GM21529 (cell line): Measurements from ENCODE around the gene ECSIT.

Experiments
- ATAC-seq: cut with Tn5 transposase; IDR thresholded peaks from one replicate; pipeline ENCODE4 v1.9.1; 2021; ENCODE audit not compliant: unreplicated experiment

Gene ECSIT

DNA sequence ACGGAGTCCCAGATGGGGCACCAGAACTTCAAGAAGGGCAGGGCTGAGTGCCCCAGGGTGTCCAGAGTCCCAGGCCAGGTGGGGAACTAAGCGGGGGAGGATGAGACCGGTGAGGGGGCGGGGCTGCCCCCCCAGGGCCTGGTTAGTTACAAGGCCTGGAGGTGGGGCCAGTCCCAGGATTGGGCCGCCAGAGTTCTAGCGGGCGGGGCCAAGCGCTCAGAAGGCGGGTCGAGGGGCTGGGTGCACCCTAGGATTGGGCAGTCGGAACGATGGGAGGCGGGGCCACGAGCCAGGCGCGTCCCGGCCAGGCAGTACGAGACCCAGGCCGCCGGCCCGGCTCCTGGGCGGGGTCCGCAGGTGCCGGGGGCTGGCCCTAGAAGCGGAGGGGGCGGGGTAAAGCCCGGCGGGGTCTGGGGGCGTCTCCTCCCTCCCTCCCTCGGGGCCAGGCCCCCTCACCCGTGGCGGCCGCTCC, 23.9 kb downstream of the ECSIT start:
- ATAC-seq = peak; percentile 83

DNA sequence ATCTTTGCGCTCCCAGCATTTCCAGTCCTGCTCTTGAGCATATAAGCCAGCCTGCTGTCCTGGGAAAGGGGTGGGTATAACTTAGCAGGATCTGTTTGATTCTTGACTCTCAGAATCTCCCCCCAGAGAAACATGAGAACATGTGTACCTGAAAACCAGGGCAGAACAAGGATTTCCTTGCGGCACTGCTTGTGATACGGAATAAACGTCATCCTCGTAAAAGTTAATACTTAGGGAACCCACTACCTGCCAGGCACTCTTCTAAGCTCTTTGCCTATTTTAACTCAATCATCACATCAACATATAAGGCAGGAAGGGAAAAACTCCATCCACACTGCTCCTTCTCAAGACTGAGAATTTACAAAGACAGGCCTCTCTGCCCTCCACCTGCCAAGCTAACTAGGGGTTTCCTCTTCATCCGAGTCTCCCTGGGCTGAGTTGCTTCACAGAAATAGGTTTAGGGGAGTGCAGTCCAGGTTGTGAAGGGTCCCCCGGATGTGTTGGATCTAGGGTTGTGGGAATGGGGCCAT, 24.4 kb downstream of the ECSIT start:
- ATAC-seq = no peak

DNA sequence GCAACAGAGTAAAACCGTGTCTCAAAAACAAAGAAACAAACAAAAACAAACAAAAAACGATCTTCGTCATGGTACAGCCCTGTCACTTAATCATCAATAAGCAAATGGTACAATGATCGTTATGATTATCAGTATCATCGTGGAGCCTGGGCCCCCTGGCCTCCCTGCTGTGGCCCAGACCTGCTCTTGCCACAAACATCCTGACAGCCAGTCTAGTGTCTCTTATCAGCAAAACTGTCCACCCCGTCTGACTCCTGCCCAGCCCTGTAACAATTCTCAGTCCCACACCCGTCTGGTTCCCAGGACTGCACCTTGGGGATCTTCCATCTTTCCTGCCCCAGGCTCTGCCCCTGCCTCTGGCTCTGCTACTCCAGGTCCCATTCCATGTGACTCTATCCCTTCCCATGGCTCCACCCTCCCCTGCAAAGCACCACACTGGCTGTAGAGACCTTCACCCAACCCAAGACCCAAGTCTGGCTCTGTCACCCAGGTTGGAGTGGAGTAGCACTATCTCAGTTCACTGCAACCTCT, 29.0 kb downstream of the ECSIT start:
- no peak for ATAC-seq

DNA sequence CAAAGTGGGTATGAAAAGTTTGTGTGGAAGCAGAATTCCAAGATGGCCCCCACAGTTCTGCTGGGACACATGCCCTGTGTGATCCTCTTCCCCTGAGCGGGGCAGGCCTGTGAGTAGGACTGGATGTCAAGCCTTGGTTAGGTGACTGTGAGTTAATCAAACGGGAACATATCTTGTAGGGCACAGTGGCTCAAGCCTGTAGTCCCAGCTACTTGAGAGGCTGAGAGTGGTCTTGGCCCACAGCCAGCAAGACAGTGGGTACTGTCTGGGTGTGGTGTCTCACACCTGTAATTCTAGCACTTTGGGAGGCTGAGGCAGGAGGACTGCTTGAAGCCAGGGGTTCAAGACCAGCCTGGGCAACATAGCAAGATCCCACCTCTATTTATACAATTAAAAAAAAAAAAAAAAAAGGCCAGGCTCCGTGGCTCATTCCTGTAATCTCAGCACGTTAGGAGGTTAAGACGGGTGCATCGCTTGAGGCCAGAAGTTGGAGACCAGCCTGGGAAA, 29.7 kb downstream of the ECSIT start:
- no peak for ATAC-seq

DNA sequence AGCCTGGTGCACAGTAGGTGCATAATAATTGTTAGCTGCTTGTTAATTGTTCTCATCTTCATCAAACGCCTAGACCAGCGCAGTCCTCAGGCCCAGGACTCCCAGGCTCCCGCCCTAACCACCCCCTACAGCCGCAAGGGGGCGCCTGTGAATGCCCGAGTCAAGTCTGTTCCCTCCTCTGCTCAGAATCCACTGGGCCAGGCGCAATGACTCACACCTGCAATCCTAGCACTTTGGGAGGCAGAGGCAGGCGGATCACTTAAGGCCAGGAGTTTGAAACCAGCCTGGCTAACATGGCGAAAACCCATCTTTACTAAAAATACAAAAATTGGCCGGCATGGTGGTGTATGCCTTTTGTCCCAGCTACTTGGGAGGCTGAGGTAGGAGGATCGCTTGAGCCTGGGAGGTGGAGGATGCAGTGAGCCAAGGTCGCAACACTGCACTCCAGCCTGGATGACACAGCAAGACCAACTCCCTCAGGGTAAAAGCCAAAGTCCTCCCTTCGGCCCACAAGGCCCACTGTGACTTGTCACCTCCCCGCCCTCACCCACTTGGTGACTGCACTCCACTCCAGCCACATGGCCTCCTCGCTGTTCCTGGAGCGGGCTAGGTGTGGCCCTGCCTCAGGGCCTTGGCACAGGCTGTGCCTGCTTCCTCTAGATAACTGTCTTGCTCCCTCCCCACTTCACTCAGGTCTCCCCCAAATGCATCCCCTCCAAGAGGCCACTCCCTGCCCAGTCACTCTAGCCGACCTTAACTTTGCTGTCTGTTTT, 32.4 kb downstream of the ECSIT start:
- no peak for ATAC-seq

DNA sequence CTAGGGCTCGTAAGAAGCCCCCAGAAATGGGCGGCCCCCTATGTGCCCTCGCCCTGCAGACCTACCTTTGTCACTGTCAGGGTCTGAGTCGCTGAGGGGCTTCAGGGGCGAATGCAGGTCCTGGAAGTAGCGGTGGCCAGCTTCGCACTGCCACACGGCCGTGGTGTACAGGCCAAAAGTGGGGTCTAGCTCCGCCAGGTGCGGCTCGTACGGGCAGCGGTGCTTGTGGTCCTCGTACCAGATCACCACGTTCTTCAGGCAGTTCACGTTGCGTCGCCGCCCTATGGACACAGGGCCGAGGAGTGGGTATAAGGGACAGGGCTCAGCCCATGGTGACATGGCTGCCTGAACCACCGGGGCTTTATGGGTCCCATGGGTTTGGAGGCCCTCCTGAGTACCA, 33.0 kb downstream of the ECSIT start:
- no peak for ATAC-seq

DNA sequence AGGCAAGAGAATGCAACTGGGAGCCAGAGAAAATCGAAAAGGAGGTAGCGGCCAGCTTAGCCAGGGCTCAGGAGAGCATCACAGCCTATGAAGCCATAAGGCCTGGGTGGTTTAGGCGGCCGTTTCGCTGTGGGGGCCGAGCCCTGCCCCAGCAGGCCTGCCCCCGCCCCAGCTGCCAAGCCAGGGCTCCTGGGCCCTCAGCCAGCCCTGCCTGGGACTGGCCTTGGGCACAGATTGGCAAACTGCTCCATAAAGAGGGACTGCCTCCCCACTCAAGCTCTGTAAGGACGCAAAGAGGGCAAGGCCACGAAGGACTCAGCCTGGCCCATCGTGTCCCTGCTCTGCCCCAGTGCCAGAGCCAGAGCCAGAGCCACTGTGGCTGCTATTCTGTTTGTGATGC, 33.5 kb downstream of the ECSIT start:
- ATAC-seq = no peak

DNA sequence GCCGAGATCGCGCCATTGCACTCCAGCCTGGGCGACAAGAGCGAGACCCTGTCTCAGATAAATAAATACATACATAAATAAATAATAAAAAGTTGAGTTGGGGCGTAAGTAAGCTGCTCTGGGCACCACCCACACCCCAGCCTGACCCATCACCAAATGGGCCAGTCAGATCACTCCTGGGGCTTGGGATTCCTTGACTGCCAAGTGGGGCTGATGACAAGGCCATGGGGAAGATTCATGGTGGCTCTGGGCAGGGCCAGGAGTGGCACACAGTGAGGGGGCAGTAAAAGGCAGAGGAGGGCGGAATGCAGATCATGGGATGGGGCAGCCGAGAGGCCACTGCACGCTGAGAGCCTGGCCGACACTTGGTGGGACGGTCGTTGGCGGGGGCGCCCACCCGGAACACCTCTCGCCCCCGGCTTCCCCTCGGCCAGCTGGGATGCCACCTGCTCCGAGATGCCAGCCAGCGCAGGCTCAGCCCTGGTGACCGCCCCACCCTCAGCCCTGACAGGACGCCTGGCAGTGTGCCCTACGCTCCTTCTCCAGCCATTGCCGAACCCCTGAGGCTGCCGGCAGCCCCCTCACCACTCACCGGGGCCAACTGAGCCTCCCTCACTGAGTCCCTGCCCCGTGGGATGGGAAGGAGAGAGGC, 34.2 kb downstream of the ECSIT start:
- ATAC-seq = no peak

DNA sequence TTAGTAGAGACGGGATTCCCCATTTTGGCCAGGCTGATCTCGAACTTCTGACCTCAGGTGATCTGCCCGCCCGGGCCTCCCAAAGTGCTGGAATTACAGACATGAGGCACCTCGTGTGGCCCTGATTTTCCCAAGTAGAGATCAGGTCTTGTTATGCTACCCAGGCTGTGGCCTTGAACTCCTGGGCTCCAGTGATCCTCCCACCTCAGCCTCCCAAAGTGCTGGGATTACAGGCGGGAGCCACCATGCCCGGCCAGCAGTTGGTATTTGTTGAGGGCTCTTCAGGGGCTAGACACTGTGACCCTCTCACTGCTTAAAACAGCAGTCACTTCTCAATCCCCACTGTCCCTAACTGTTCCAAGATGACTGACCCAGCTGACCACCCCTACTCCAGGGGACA, 39.6 kb downstream of the ECSIT start:
- no peak for ATAC-seq

DNA sequence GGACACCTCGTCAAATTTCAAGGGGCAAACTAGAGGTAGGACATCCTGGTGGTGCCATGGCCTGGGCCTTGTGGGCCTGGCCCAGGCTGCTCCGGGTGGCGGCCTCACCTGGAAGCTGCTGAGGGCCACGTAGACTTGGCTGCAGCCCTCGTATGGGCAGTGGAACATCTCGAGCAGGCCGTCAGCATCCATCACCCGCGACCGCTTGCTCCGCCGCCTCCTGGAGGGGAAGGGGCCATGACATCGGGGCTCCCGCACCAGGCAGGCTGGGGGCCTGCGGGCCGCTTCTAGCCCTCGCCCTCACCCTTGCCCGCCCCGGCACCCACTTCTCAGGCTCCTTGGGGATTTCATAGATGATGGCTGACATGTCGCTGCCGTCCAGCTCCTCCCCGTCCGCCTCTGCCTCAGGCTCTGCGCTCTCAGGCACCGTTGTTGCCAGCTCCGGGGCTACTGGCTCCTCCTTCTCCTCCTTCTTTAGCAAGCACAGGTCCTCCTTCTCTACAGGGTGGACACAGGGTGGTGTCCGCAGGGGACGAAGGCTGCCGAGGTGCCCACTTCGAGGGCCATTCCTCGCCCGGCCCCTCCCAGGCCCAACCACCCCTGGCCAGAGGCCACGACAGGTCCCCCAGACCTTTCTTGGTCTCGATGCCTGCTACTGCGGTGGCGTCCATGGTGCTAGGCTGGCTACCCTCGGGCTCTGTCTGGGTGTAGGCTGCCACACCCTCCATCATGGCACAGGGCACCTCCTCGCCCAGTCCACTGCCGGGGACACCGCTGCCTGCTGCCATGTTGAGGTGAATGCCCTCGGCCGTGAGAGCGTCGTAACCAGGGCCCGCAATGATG, 42.1 kb downstream of the ECSIT start:
- ATAC-seq = no peak

DNA sequence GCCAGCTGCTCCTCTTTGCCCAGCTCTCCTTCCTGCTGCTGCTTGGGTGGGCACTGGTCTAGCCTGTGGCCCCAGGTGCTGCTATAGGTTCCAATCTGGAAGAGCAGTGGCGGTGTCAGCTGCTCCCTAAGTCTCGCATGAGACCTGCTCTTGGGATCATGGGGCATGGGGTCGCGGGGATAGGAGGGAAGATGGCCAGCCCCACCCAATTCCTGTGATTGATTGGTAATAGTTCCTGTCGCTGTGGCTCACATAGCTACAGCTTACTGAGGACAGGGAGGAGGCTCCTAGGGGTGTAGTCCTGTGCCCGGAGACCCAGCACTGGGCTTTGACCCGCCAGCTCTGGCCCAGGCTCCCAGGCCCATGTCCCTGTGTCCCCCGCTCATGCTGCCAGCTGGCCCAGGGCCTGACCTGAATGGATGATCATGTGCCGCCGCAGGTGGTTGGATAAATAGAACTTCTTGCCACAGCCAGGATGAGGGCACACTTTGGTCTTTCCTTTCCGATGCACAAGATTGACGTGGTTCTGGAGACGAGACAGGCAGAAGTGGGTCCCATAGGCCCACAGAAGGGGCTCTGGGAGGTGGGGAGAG, 43.6 kb downstream of the ECSIT start:
- ATAC-seq = no peak

DNA sequence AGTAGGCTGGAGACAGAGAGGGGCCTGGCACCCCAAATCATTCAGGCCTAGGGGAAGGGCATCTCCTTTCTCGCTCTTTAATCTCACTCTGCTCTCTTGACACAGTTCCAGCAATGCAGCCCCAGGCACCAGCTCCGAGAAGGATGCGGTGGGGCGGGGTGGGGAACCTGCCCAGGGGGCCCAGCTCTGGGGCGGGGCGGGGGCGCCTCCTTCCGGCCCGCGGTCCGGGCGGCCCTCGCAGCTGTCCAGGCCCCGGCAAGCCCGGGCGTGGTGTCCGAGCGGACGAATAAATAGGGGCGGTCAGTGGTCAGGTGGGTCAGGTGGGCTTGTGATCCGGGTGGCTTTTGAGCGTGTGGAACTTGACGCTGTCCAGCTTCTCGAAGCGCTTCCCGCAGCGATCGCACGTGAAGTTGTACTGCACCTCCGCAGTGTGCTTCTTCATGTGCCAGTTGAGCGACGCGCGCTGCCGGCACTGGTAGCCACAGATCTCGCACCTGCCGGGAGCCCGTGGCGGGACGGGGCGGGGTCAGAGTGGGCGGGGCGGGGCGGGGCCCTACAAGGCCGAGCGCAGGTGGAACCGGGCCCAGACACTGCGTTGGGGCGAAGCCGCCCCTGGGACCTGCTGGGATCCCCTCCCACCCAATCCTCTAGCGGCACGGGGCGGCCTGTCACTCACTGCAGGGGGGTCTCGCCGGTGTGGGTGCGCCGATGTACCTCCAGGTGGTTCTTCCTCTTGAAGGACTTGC, 45.4 kb downstream of the ECSIT start:
- ATAC-seq = no peak

DNA sequence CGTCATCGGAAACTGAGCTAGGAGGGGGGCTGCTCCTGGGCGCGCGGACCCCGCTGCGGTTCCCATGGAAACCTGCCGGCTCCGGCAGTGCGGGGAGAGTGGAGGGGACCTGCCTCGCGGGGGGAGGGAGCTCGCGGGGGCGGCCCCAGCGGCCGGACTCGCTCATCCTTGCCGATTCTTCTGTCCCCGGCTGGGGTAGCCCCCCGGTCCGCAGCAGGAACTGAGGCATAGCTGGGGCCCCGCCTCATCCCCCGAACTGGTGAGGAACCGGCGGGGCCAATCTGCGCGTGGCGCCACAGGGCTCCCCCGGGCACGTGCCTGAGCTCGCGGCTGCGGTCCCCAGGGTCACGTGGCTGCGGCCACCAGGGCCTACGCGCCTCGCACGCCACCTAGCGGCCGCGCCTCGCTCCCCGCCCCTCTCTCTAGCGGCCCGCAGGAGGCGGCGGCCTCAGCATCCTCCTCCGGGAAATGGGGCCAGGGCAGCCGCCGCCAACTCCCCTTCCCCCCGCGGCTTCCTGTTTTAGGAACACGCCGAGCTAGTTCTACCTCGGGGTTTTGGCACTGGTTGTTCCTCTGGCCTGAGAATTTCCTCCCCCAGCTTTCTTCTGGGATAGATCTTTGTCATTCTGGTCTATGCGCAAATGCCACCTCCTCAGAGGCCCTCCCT, 46.4 kb downstream of the ECSIT start:
- ATAC-seq = peak; percentile 42

DNA sequence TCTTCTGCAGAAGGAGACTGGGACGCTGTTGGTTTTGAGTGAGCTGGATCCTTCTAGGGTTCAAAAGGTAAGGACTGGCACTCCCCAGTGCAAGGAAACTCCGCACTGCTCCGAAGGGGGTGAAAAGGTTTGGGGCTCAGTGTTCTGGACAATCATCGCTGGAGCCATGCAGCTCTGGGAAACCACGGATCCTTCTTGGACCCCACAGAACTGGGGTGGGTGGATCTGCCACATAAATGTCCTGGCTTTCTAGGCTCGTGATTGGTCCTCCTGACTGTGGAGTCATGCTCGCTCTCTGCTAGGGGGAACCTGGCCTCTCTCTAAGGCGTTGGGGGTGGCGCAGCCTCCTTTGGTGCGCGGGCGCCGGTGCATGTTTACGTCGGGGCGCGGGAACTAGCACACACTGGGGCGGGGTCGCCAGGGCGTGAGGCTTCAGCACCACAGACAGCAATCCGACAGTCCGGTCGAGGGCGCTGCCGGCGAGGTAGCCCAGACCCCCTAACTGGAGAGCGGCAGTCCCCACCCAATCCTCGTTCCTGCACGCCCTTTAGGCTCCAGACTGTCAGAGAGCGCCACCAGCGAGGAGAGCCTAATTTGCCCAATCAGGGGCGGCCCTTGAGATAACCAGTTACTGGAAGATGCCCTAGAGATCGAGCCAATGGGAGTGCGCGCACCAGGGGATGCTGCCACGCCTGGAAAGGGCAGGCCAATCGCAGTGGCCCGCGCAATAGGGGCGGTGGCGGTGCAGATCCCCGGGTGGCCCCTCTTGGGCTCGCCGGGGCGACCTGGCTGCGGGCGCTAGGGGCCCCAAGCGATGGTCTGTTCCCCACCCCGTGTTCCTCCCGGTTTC, 47.2 kb downstream of the ECSIT start:
- peak; percentile 75 for ATAC-seq

DNA sequence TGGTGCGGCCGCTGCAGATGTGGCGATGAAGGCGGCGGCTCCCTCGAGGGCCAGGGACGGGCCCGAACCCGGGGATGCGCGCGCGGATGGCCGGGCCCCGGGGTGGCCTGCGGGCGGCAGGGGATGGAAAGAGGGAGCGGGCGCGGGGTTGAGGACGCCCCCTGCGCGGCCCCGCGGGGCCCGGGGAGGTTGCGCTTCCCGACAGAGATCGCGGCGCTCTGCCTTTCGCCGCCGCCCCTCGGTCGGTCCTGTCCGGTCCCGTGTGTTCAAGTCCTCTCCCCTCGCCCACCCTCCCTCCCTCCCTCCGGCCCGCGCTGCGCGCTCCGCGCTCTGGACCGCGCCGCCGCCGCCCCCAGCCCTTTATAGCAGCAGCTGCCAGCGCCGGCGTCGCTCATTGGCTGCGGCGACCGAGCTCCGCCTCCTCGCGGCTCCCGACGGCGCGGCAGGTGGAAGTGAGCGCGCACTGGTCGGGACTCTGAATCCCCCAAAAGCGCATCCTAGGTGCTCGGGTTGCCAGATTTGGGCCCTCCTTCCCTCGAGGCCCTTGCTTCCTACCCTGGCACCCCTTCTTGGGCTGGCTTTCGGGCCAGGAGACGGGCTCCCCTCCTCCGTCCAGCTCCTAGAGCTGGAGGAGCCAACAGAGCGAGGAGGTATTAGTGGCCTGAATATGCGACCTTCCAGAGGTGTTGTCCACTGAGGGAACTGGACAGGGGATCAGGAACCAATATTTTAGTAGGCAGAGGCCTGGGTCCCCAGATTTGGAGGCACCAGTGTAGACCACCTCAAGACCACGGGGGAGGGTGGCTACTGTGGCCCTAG, 48.0 kb downstream of the ECSIT start, which contains the start of gene ELAVL3:
TSS of gene ELAVL3 (minus strand) at position 332 of the 819 bp plus-strand sequence. CDS start 438 bp downstream, outside the sequence.
- no peak for ATAC-seq

DNA sequence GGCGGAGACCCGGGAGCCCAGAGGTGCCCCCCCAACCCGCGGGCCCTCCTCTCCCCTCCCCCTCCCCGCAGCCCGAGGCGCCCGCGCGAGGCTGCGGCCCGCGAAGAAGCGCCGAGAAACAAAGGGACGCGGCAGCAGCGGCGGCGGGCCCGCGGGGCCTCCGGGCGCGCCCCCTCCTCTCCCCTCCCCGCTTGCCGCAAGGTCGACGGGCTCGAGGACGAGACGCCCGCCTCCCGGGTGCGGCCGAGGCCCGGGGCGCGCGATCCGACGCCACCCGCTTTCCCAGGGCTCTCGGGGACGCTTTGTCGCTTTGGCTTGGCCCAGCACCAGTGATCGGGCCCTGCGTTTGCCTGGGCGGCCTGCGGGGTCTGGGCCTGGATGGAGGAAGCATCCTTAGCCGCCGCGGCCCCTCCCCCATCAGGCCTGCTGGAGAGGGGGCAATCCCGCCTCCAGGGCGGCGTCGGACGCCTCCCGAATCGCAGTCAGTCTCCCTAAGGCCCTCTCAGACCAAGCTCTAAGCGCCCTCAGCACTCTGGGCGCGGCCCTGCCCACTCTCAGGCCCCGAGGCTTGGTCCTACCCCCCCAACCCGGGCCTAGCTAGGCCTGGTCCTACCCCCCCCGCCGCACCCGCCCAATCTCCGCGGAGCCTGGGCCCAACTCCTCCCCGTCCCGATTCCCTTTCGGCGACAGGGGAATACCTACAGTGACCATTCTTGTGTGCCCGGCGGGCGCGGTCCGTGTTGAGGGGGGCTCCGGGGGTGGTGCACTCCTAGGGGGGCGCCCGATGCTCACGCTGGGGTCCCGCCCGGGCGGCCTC, 48.8 kb downstream of the ECSIT start:
- no peak for ATAC-seq
